Activated CD4-positive, alpha-beta T cell treated with anti-CD3 and anti-CD28 coated beads, Interleukin-2, amount 50 U/mL, for 16 hours (primary cell): ENCODE measurements around the gene TSPAN4.
A peak's percentile ranks its signal among the peaks of the same experiment; 100 is the strongest.

ENCODE experiments used
- DNase-seq: peaks from one replicate; pipeline ENCODE4 v3.0.0-alpha.2; 2020

The TSPAN4 gene

DNA sequence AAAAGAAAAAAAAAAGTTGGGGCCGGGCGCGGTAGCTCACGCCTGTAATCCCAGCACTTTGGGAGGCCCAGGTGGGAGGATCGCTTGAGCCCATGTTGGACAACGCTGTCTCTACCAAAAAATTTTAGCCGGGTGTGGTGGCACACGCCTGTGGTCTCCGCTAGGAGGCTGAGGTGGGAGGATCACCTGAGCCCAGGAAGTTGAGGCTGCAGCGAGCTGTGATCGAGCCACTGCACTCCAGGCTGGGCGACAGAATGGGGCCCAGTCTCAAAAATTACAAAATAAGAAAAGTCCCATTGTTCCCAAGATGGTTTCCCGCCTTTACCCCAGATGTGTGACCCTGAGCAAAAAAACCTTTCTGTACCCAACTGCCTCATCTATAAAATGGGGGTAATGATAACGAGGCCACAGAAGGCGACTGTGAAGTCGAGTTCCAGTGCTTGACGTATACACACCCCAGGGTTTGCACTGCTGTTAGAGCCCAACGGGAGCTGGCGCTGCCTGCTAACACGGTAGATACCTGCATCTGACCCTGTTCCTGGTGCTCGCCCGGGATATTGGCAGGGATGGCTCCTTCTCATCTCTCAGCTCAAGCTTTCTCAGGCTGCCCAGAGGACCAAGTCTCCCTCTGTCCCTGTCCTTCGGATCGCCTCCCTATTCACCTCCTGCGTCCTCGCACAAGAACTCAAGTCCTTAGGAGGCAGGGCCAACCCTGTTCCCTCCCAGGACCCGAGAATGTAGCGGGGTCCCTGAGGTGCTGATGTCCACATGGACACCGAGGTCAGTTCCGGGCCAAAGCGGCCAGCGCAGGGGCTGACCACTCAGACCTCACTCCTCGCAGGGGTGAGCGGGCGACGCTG, 34.0 kb upstream of the TSPAN4 start:
- peak; percentile 78 for DNase-seq

DNA sequence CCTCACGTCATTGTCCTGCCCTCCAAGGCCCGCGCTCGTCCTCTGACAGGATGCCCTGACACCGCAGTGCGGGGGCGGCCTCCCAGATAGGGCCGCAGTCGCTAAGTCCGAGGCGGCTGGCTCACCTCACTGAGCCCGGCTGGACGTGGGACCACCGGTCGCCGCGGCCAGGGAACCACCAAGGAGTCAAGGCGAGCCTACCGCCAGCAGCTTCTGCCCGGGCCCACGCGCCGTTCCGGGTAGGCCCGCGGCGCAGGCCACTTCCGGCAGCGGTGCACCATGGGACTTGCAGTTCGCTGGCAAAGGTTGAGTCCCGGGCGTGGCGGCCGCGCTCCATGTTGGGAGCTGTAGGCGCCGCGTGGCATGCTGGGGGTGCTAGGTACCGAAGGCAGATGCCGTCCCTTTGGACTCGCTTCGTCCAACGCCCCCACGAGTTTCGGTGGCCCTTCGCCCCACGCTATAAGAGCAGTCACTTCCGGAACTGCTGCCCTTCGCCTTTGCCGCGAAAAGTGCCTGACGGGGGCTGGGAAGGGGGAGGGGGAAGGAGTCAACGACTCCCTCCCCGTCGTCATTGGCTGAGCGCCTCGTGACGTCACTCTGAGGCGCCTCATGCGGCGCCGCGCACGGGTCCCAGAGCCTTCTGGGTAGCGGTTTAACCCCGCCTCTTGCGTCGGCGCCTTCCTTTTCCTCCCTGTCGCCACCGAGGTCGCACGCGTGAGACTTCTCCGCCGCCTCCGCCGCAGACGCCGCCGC, 33.2 kb upstream of the TSPAN4 start, which contains the start of gene RPLP2:
TSS of gene RPLP2 (plus strand) at position 681 of the 753 bp plus-strand sequence. CDS start 268 bp downstream, outside the sequence.
- DNase-seq = peak; percentile 98

DNA sequence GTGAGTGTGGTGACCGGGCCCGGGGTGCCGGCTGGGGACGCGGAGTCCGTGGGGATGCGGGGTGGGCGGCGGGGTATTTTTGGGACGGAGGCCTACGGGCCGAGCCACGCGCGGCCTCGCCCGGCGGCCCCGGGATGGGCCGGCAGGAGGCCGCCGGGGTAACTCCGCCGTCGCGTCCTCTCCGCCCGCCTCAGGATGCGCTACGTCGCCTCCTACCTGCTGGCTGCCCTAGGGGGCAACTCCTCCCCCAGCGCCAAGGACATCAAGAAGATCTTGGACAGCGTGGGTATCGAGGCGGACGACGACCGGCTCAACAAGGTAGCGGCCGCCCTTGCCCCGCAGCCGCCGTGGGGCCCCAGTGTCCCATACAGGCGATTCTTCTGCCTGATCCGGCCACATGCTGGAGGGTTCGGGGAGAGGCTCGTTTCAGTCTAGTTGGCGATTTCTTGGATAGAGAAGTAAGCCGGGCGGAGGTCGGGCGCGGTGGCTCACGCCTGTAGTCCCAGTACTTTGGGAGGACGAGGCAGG, 32.5 kb upstream of the TSPAN4 start:
- DNase-seq = no peak

DNA sequence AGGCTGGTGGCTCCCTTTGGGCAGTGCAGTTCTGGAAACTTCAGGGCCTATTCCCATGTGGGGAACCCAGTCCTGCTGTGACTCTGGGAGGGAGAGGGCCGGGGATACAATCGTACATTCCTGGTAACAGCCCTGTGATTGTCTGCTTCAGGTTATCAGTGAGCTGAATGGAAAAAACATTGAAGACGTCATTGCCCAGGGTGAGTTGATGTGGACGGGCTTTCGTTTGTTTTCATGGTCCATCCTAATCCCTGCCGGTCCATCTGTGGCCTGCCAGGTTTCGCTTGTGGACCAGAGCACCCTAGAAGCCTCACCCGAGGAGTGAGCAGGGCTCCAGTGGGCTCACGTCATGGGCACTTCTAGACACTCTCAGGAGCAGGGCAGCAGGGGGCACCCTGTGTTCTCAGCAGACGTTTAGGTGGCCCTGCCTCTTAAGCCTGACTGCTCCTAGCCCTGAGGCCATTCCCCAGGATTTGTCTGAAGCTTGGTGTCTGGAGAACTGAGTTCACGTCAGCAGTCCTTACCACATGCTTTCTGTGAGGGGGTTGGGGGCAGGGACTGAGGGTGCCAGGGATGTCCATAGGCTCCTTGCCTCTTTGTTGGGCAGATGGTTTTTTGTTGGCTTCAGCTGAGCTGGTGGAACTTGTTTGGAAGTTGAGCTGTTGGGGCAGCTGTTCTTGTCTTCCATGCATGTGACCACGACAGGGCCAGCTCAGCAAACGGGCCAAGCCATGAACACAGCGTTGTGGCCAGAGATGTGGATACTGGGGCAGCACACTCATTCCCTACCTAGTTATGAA, 31.0 kb upstream of the TSPAN4 start:
- no peak for DNase-seq

DNA sequence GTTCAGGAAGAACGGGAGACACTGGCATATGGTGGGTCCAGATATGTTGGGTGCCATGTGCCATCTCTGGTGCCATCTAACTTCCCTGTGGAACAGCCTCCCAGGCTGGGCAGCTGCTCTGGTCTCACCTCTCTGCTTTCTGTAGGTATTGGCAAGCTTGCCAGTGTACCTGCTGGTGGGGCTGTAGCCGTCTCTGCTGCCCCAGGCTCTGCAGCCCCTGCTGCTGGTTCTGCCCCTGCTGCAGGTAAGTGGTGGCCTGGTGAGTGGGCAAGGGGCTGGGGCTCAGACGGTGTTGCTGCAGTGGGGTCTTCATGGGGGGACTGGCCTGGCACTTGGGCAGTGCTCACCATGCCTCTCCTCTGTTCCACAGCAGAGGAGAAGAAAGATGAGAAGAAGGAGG, 30.3 kb upstream of the TSPAN4 start:
- DNase-seq = no peak

DNA sequence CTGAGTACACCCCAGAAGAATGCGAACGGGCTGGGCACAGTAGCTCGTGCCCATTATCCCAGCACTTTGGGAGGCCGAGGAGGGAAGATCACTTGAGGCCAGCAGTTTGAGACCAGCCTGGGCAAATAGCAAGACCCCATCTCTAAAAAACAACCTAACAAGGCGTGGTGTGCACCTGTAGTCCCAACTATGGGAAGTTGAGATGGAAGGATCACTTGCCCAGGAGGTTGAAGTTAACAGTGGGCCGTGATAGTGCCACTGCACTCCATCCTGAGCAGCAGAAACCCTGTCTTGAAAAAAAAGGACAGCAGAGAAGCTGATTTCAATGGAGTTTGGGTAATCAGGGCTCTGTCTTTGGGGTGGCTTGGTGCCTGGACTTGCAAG, 29.6 kb upstream of the TSPAN4 start:
- no peak for DNase-seq

DNA sequence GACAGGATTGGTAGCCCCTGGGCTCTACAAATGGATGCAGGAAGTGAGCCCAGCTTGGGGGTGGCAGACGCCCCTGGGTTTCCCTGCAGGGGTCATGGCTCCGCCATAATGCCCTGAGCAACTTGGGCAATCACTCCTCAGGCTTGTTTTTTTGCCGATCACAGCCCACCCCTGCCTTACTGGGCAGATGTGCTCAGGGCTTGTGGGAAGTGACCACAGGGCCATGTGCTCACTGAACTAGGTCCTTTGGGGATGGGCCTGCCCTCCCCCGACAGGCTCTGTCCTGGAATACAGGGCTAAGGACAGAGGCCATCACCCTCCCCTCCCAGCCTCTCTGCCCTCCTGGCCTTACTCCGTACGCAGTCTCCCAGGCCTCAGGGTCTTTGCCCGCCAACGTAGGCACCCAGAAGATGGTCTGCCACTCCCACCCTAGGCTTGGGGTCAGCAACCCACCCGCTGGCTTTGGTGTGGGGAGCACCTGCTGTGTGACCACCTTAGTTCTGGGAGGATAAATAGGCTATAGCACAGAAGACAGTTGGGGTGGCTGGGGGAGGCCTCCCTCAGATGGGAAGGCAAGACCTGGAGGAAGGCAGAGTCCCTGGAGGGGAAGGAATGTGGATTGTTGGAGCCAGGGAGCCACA, 29.1 kb upstream of the TSPAN4 start:
- DNase-seq = no peak

DNA sequence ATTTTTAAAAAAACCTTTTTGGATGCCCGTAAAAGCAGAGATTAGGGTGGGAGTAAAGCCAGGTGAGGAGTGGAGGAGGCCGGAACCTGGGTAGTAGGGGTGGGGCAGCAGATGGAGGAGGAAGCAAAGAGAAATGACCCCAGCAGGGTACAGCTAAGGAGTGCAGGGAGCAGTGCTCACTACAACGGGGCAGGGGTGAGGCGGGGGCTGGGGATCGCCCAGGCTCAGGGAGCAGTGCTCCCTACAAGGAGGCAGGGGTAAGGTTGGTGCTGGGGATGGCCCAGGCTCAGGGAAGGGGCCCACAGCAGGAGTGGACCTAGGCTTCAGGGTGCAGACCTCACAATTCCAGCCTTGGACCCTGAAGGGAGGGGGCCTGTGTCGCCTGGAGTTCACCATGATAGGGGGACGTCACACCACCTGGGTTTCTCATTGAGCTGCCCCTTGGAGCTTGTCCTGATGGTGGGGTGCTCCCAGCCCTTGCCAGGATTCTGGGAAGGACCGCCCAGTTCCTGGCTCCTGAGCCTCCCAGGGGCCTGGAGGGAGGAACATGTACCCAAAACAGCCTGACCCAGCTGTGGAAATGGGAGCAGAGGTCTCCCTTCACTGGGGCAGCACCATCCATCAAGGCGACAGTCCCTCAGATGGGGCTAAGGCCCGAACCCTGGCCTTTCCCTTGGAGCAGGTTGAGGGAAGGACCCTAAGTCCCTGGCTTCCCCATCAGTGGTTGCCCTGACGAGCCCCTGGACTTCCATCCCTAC, 26.8 kb upstream of the TSPAN4 start:
- DNase-seq = no peak

DNA sequence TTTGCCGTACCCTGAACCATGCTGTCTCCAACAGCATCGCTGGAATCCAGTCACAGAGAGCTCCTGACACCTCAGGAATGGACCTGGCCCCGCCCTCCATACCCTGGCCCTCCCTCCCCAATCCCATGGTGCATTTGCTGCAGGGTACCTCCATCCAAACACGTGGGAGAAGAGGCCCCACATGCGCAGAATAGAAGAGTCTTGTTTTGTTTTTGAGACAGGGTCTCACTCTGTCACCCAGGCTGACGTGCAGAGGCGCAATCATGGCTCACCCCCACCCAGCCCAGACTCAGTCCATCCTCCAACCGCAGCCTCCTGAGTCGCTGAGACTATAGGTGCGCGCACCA, 26.2 kb upstream of the TSPAN4 start:
- no peak for DNase-seq

DNA sequence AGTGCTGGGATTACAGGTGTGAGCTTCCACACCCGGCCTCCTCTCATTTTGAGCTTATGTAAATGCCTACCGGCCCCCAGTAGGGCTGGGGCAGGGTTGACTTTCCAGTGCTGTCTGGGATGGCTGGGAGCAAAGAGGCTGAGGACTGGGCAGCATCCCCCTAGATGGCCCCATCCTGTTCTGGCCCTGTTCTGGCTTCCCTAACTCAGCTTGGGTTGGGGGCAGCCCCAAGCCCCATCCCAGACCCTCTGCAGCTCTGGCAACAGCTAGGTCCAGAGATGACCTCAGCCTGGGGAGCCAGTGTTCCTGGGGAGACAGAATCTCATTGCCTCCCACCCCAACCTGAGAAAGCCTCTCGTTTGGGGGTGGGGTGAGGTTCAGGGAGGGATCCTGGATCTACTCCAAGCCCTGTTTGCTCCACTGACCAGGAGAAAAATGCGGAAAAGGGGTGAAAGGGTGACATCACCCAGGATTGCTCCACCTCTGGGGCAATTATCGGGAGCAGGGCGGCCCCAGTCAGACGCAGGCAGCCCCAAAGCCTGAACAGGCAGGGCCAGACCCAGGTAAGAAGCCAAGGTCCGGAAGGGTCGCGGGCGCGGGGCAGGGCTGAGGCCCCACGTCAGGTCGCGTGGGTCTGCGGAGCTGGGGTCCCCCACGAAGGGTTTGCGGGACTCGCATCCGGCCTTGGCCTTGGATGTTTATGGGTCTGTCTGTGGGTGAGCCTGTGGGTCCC, 24.1 kb upstream of the TSPAN4 start, which contains the start of gene PNPLA2:
TSS of gene PNPLA2 (plus strand) at position 519 of the 733 bp plus-strand sequence. CDS start 805 bp downstream, outside the sequence.
- no peak for DNase-seq

DNA sequence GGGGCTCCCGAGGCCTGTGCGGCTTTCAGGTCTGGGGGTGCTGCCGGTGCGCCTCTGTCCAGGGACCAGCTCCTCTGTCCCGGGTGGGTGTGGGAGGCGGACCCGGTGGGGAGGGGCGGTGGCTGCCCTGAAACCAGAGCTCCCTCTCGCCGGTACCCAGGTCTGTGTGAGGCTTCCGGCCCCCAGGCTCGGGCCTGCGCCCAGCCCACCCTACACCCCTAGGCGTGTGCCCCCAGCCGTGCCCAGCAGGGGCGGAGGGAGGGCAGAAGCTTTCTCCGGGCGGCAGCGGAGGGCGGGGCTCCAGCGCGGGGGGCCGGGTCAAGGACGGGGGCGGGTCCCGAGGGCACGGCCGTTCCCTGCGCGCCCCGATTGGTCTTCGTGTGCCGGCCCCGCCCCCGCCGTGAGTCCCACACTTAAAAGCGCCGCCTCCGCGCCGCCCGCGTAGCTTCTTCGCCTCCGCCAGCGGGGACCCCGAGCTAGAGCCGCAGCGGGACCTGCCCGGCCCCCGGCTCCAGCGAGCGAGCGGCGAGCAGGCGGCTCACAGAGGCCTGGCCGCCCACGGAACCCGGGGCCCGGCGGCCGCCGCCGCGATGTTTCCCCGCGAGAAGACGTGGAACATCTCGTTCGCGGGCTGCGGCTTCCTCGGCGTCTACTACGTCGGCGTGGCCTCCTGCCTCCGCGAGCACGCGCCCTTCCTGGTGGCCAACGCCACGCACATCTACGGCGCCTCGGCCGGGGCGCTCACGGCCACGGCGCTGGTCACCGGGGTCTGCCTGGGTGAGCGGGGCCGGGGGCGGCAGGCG, 23.3 kb upstream of the TSPAN4 start:
- peak; percentile 91 for DNase-seq

DNA sequence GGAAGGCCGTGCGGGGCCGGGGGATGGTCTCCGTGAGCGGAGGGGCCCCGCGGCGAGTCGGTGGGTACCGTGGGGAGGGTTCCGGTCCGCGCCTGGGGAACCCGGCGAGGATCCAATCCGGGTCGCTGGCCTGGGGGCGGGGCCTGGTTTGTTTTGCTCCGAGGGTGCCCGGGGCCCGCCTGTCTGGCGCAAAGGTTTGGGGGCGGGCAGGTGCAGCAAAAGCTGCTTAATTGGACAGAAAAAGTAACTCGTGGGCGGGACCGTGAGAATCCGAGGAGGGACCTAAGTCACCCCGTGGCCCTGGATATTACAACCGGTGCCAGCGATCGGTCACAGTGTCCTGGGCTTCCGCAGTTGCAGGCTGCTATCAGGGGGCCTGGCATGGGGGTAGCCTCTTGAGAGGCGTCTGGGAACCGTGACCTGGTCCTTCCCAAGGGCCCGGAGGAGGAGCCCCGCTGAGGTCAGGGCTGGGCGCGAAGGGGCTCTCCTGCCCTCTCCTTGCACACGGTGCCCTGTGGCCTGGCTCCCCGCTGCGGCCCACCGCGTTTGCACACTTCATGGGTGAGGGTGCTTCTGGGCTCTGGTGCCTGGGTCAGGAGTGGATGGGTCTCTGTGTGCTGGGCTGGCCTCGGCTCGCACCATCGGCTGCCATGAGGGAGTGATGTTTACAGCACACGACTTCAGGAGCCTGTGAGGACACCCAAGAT, 22.6 kb upstream of the TSPAN4 start:
- DNase-seq = peak; percentile 93

DNA sequence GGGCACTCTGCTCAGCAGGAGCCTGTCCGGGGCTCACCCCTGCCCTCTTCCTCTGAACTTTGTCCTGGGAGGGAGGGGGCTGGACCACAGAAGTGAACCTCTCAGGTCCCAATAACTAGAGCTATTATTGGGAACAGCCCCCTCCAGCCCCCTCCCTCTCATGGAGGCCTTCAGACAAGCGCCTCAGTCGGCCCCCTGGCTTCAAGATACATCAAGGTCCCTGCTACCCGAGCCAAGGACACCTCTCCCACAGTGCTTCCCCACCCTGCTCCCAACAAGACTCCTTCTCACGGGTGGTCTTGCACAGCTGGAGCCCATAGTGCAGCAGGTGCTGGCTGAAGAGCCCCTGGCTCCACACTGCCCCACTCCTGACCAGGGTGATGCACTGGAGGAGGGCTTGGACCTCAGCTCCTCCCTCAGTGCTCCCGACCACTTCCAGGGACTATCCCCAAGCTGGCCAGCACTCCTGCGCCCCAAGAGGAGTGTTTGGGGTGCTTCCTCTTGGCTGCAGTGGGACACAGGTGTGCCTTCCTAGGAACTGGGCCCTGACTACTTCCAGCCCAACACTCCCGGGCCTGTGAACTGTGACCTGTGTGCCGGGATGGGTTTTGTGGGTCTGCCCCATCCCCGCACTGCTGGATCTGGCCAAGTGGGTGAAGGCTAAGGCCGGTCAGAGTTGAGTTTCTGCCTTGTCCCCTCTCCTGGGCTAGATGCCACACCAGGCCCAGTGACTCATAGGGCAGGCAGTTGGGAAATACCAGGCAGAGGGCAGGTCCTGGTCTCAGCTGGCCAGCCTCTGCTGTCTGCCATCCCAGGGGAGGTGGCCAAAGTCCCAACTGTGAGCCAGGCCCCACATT, 21.8 kb upstream of the TSPAN4 start:
- DNase-seq = no peak

DNA sequence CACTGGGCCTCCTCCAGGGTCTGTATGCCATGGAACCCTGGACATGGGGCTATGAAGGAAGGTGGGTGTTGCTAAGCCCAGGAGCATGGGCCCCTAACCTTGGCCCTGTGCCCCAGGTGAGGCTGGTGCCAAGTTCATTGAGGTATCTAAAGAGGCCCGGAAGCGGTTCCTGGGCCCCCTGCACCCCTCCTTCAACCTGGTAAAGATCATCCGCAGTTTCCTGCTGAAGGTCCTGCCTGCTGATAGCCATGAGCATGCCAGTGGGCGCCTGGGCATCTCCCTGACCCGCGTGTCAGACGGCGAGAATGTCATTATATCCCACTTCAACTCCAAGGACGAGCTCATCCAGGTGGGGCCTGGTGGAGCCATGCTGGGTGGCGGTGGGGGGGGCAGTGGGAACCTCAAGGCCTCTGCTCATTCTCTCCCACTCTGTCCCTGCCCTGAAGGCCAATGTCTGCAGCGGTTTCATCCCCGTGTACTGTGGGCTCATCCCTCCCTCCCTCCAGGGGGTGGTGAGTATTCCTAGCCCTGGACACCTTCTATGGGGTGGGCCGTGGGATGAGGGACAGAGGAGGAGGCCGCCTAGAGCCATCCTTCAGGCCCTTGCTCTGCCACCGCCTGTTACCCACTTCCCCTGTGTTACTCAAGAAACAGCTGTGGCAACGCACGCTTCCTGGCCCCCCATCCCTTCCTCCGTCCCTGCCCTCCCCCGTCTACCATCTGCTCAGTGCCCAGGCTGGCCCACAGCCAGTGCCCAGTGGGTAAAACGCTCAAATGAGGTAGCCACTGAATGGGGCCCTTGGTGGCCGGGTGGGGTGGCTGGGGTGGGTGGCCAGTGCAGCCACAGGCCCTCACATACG, 20.9 kb upstream of the TSPAN4 start:
- DNase-seq = no peak

DNA sequence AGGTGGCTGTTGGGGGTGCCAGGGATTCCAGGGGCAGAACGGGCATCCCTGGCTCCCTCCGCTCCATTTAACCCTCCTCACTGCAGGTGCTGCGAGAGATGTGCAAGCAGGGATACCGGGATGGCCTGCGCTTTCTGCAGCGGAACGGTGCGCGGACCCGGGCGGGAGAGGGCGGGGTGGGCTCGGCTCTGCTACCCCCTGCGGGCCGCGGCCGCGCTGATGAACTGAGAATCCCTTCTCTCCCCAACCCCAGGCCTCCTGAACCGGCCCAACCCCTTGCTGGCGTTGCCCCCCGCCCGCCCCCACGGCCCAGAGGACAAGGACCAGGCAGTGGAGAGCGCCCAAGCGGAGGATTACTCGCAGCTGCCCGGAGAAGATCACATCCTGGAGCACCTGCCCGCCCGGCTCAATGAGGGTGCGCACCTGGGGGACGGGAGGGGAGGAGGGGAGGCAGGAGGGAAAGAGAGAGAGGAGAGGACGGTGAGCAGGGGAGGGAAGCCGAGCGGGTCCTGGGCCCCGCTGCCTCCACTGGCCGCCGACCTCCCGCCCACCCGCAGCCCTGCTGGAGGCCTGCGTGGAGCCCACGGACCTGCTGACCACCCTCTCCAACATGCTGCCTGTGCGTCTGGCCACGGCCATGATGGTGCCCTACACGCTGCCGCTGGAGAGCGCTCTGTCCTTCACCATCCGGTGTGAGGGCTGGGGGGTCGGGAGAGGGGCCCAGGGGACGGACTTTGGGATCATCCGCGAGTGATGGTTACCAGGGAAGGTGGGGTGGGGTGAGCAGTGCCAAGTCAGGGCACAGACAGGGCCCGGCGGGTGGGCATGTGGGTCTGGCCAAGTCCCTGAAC, 19.0 kb upstream of the TSPAN4 start:
- DNase-seq = no peak

DNA sequence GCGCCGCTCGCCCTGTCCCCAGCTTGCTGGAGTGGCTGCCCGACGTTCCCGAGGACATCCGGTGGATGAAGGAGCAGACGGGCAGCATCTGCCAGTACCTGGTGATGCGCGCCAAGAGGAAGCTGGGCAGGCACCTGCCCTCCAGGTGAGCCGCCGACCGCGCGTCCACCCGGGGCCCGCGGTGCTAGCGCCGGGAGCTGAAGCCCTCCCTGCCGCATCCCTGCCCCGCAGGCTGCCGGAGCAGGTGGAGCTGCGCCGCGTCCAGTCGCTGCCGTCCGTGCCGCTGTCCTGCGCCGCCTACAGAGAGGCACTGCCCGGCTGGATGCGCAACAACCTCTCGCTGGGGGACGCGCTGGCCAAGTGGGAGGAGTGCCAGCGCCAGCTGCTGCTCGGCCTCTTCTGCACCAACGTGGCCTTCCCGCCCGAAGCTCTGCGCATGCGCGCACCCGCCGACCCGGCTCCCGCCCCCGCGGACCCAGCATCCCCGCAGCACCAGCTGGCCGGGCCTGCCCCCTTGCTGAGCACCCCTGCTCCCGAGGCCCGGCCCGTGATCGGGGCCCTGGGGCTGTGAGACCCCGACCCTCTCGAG, 18.3 kb upstream of the TSPAN4 start:
- DNase-seq = no peak
